ENCODE data around the gene VIL1. TPM values are rescaled to one million over a fixed set of nuclear protein-coding genes. Genes with fewer than 3 reads are reported as not detected.

The VIL1 gene
- total RNA-seq, 1 experiment from 2014 or later, result 0.49 TPM

DNA sequence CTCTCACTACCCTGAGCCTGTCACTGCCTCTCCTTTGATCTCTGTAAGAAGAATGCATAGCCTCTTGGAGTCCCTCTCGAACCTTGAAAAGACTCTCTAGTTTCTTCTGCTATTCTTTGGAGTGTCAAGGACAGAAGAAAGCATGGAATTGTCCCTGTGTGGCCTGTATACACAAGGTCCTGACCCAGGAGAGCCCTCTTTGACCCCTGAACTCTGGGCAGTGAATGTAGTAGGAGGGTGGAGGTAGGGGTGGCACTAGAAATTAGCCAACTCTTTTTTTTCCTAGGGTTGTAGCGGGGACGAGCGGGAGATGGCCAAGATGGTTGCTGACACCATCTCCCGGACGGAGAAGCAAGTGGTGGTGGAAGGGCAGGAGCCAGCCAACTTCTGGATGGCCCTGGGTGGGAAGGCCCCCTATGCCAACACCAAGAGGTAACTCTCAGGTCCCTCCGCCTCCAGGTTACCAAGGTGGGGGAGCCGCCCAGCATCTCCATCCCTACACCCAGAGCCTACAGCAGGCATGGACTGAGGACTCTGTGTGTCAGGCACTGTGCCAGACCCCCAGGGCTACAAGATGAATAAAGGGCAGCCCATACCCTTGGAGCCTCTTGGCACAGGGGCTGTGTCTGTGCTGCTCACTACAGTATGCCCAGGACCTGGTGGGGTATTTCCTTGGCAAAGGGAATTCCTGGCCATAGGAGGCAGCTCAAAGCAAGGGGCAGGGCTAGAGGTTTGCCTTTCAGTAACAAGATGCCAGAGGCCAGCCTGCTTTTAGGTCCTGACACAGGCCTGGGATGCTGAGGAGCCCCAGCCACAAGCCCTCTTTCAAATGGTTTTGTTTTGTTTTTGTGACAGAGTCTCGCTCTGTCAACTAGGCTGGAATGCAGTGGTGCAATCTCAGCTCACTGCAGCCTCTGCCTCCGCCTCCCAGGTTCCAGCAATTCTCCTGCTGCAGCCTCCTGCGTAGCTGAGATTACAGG lies 16.4 kb downstream of the VIL1 start:
- ATAC-seq, result no peak
- Histone ChIP-seq H3K79me2 (ENCODE audit: insufficient read depth, low read length) (no peaks in the 10 kb centered on the region), H3K9me2 (ENCODE audit: insufficient read depth) (no peaks in the 10 kb centered on the region), H3K36me3 (ENCODE audit: control insufficient read depth in 1 of 2, insufficient read depth in 2 of 2, low read length in 2 of 2) (no peaks in the 10 kb centered on the region), H3K9ac (ENCODE audit: low read length) (no peak overlapping the region), H3K27ac (ENCODE audit: low read depth, low read length) (no peak overlapping the region), H2AFZ (ENCODE audit: low read depth, low read length, poor library complexity, severe bottlenecking) (no peak overlapping the region), H3K4me3 (replicated peaks in 1 of 2; ENCODE audit: low read depth in 1 of 2, low read length in 2 of 2) (no peak overlapping the region), H3K4me1 (ENCODE audit: control insufficient read depth in 1 of 2, insufficient read depth in 2 of 2, low read length in 2 of 2) (no peaks in the 10 kb centered on the region), H3K9me3 (ENCODE audit: control insufficient read depth in 1 of 2, insufficient read depth in 1 of 2, low read depth in 1 of 2, low read length in 2 of 2) (no peaks in the 10 kb centered on the region), H3K27me3 (ENCODE audit: insufficient read depth, low read length) (no peaks in the 10 kb centered on the region), H3K4me2 (ENCODE audit: low read length) (no peak overlapping the region), H4K20me1 (ENCODE audit: insufficient read depth) (no peaks in the 10 kb centered on the region)
- ChIA-PET RAD21 (ENCODE audit: low non-redundant PET in 1 of 2, low total read pairs in 2 of 2, uncharacterized antibody in 2 of 2, unreplicated experiment in 2 of 2) (no interaction called here), POLR2A (no interaction called here), CTCF (no interaction called here)
- intact Hi-C loops (cut with micrococcal nuclease), result no loop called here
- no peak for DNase-seq (ENCODE audit: low read depth, low spot score)
- no TSS peak for BruUV-seq (replicated peaks)
- TF ChIP-seq RAD21 (IDR thresholded peaks at IDR 0.05; ENCODE audit: low read depth) (no peak), YY1 (IDR thresholded peaks at IDR 0.05; ENCODE audit: extremely low read depth, insufficient replicate concordance, low read depth, low read length) (no peak), ELF1 (IDR thresholded peaks at IDR 0.05; ENCODE audit: borderline replicate concordance, low read depth) (no peak), CBX3 (IDR thresholded peaks at IDR 0.05; ENCODE audit: low read depth) (no peak), CEBPB (IDR thresholded peaks at IDR 0.05; ENCODE audit: low read depth) (no peak)
- TF ChIP-seq, protein P1, sequence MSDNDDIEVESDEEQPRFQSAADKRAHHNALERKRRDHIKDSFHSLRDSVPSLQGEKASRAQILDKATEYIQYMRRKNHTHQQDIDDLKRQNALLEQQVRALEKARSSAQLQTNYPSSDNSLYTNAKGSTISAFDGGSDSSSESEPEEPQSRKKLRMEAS (IDR thresholded peaks at IDR 0.05), result no peak
- TF ChIP-seq, protein P2, sequence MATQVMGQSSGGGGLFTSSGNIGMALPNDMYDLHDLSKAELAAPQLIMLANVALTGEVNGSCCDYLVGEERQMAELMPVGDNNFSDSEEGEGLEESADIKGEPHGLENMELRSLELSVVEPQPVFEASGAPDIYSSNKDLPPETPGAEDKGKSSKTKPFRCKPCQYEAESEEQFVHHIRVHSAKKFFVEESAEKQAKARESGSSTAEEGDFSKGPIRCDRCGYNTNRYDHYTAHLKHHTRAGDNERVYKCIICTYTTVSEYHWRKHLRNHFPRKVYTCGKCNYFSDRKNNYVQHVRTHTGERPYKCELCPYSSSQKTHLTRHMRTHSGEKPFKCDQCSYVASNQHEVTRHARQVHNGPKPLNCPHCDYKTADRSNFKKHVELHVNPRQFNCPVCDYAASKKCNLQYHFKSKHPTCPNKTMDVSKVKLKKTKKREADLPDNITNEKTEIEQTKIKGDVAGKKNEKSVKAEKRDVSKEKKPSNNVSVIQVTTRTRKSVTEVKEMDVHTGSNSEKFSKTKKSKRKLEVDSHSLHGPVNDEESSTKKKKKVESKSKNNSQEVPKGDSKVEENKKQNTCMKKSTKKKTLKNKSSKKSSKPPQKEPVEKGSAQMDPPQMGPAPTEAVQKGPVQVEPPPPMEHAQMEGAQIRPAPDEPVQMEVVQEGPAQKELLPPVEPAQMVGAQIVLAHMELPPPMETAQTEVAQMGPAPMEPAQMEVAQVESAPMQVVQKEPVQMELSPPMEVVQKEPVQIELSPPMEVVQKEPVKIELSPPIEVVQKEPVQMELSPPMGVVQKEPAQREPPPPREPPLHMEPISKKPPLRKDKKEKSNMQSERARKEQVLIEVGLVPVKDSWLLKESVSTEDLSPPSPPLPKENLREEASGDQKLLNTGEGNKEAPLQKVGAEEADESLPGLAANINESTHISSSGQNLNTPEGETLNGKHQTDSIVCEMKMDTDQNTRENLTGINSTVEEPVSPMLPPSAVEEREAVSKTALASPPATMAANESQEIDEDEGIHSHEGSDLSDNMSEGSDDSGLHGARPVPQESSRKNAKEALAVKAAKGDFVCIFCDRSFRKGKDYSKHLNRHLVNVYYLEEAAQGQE (IDR thresholded peaks at IDR 0.05; ENCODE audit: low read depth), result no peak
